ENCODE measurements around the gene GFI1B. TPM values are rescaled to one million over a fixed set of nuclear protein-coding genes. Genes with fewer than 3 reads are reported as not detected.
"Not testable (repeated sequence)": the region's sequence is repeated elsewhere in the genome, so short reads cannot be mapped to it uniquely, and the experiment has no call there.

GFI1B gene
- total RNA-seq, 1 experiment from 2014 or later, result not detected

DNA sequence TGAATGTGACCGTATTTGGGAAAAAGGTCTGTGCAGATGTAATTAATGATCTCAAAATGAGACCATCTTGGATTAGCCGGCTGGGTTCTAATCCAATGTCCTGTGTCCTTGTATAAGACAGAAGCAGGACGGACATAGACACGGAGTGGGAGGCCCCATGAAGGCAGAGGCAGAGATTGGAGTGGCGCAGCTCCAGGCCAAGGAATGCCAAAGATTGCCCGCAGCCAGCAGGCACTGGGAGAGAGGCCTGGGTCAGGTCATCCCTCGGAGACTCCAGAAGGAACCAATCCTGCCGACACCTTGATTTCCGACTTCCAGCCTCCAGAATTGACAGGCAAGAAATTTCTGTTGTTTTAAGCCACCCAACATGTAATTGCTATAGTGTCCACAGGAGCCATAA lies 13.0 kb upstream of the GFI1B start:
- no peak for DNase-seq (ENCODE audit: extremely low read depth, low read depth)

DNA sequence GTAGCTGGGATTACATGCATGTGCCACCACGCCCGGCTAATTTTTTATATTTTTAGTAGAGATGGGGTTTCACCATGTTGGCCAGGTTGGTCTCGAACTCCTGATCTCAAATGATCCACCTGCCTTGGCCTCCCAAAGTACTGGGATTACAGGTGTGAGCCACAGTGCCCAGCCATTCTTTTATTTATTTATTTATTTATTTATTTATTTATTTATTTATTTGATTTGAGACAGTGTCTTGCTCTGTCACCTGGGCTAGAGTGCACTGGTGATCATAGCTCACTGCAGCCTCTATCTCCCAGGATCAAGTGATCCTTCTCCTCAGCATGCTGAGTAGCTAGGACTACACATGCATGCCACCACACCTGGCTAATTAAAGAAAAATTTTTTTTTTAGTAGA lies 10.6 kb upstream of the GFI1B start:
- DNase-seq (ENCODE audit: extremely low read depth, low read depth), result not testable (repeated sequence)

DNA sequence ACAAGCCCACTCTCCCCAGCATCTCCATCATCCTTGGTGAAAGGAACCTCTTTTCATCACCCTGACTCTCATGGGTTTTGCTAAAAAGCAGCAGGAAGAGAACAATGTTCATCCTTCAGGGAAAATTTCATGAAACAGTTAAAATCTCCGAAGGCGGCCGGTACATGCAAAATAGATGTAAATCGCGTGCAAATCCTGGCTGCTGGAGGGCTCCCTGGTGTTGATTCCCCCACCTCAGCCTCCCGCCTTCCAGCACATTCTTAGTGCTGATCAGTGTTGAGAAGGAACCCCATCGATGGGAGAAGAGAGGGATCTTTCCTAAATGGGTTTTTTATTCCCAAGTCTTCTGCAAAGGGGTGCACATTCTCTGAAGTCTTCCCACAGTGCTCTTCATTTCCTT lies 8.7 kb upstream of the GFI1B start:
- DNase-seq (ENCODE audit: extremely low read depth, low read depth), result no peak

DNA sequence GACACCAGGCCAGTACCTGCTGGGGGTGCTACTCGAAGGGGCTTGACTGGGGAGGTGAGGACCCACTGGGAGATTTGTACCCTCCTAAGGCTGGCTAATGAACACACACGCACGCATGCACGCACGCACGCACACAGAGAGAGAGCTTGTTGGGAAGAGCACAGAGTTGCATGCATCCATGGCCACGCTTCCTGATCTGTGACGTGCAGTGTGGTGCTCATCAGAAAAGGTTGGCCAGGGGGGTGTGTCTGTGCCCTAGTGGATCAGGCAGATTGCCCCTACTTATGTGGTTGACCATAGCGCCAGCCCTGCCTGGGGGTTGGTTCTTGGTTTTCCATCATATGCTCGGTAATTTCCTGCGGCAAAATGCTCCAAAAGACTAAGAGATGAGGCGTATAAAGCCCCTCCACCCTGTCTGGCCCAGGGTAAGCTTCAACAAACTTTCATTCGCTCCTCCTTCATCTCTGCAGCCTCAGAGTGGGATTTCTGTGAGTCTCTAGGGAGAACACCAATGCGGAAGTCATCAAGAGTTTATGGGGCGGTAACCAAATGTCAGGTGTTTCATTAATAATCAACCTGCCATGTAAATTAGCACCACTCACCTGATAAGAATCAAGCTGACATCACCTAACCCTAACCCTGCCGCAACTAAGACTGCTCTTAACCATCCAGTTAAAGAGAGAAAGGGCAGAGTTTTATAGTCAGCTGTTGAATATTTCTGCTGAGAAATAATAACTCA lies 8.0 kb upstream of the GFI1B start:
- DNase-seq (ENCODE audit: extremely low read depth, low read depth), result no peak

DNA sequence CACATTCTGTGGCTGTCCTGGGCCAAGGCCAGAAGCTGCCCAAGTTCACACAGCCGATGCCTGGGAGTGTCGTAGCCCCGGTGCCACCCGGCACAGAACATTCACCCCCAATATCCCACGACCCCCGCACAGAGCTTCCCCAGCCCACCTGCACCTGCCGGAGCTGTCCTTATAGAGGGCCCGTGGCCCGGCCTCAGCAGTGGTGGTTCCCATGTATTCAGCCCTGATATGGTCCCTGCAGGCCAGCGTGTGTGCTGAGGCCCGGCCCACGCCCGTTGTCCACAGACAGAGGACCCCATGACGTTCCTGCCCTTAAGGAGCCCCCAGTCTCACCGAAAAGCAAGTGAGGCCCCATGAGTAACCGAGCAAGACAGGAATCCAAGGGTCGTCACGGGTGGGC lies 5.3 kb upstream of the GFI1B start:
- DNase-seq (ENCODE audit: extremely low read depth, low read depth), result no peak

DNA sequence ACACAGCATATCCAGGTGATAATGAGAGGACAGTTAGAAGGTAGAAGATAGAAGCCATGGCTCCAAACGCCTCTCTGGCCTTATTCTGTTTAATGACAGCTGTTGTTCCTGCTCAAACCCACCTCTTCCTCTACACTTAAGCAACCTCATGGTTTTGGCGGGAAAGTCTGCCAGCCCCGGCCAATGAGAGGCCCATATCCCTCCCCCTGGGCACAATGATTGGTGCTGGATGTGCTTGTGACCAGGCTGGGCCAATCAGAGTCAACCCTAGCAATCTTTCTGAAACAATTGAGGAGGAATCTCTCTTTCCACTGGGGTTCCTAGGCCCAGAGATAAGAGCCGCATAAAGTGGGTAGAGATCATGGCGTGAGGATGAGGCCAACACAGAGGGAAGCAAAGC lies 4.8 kb upstream of the GFI1B start:
- no peak for DNase-seq (ENCODE audit: extremely low read depth, low read depth)

DNA sequence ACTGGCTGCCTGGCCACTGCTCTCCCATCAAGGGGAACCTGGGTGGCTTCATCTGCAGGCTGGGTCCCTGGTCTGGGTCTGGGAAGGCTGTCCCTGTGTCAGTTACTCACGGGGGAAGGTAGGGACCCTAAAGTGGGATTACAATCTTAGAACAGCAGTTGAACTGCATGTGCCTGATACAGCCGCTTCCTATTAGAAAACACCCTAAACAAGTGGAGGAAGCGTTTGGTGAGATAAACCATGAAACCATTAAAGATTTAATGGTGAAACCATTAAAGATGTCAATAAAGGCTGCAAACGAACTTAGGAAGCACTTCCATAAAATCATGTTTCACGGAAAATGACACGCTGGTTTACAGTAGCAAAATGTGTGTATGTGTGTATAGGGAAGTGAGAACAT lies 2.5 kb upstream of the GFI1B start:
- DNase-seq (ENCODE audit: extremely low read depth, low read depth), result no peak

DNA sequence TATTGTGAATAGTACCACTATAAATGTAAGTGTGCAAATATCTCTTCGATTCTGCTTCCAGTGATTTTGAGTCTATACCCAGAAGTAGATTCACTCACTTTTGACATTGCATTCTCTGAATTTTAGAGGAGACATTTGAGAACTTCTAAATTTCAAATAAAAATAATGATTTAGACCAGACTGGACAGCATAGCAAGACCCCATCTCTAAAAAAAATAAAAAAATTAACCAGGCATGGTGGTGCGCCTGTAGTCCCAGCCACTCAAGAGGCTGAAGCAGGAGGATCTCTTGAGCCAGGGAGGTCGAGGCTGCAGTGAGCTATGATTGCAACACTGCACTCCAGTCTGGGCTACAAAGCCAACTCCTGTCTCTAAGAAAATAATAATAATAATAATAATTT lies 1.9 kb upstream of the GFI1B start:
- no peak for DNase-seq (ENCODE audit: extremely low read depth, low read depth)

DNA sequence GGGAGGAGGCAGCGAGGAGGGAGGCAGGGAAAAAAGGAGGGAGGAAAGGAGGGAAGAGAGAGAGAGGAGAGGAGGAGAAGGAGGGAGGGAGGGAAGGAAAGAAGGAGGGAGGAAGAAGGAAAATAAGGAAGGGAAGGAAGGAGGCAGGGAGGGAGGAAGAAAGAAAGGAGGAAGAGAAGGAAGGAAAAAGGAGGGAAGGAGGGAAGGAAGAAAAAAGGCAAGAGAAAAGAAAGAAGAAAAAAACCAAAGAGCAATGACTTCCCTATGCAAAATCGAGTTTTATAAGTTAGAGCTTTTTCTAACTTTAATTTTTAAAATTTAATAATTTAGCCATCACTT lies 413 bp upstream of the GFI1B start:
- DNase-seq (ENCODE audit: extremely low read depth, low read depth), result no peak

DNA sequence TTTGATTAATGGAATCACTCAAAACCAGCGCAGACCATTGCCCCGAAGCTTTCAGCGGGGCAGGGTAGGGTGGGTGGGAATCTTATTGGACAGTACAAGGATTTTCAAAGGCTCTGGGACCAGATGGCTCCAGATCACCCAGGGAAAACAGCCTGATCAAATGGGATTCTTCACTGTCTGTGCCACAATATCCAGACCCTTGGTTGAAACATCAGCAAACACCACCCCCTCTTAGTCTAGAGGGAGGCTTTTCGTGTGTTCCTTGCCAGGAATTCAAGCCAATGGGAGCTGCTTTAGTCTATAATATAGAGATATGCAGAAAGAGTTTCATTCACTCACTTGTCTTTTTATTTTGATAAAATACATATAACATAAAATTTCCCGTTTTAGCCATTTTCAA lies 1.7 kb downstream of the GFI1B start:
- DNase-seq (ENCODE audit: extremely low read depth, low read depth), result no peak

DNA sequence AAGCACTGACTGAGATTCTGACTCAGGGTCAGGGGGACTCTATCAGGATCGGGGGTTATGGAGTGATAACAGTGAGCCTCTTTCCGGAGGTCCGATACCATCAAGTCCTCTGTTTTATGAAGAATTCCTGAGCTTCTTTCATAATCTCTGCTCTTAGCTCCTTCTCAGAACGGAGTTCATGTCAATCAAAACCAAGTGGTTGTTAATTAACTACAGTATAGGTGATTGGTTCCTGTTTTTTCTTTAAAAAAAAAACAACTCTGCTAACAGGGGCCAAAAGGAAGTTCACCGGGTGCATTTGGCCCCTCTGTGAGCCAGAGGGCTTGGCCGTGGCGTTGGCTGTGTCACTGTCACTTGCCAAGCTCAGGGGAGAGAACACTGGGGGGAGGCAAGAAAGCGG lies 4.0 kb downstream of the GFI1B start:
- no peak for DNase-seq (ENCODE audit: extremely low read depth, low read depth)

DNA sequence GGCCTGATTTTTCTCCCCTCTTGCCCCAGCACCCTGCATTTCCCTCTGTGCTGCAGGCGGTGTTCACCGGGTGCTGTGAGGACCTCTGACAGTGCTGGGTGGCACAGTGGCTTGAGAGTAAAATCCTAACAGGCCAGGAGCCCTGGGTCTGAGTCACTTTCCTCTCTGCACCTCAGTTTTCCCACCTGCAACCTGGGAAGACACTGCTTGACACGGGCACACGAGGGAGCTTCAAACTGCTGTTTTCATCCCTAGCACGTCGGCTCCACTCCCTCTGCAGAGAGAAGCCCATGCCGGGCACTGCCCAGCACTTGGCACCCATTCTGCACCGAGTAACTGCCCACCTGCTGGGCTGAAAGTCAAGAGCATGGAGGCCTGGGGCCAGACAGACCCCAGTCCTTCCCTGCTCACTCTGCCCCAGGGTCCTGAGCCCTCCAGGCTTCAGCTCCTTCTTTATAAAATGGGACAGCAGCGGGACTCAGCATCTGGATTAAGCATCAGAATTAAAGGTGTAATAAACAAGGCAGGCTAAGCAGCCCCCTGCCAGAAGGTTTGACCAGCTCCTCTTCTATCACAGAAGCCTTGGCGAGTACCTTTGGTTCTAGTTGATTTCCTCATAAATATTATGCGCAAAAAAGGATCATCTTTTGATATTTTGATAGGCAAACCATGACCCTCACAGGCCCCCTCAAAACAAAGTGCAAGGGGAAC lies 5.2 kb downstream of the GFI1B start:
- DNase-seq (ENCODE audit: extremely low read depth, low read depth), result no peak

DNA sequence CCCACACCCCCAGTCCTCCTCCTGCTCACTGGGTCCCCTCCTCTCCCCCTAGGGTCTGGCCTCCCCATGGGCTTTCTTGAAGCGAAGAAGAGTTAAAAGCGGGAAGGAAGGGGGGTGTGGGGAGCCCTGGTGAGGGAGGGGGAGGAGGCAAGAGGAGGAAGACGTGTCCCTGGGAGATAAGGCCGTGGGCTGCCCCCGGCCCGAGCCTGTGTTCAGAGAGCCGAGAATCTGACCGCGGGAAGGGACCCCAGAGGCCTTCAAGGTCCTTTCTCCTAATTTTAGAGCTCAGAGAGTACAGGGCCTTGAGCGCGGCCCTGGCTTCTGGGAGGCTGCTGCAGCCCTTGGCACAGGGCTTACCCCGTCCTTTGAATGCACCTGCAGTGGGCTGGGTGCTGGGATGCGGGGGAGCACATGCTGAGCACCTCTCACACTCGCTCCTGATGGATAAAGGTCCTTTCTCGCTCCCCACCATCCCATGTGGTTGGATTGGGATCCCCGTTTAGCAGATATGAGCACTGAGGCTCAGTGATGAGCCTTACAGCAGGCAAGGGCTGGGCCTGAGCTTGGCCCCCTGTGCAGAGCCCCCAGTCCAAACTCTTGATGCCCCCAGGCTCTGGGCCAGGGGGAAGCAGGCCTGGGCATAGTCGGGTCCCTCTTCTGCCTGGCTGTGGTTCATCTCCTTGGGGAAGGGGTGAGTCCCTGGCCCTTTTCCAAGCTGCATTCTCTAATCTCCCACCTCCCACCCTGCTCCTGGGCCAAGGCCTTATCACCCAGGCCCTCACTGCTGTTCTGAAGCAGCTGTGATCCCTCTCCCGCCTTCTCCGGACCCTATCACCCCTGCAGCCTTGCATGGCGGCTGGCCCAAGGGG lies 5.9 kb downstream of the GFI1B start:
- no peak for DNase-seq (ENCODE audit: extremely low read depth, low read depth)

DNA sequence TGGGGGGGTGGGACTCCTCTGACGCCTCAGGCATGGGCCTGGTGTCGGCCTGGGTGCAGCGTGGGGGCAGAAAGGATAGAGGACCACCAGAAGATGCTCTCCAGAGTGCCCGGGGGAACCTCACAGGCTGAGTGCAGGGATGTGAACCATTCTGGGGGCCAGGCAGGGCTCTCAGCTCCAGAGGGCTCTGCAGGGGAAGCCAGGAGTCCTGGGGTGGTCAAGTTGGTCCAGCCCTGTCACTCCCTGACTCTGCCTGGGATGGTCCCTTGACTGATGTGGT lies 6.5 kb downstream of the GFI1B start:
- DNase-seq (ENCODE audit: extremely low read depth, low read depth), result no peak

DNA sequence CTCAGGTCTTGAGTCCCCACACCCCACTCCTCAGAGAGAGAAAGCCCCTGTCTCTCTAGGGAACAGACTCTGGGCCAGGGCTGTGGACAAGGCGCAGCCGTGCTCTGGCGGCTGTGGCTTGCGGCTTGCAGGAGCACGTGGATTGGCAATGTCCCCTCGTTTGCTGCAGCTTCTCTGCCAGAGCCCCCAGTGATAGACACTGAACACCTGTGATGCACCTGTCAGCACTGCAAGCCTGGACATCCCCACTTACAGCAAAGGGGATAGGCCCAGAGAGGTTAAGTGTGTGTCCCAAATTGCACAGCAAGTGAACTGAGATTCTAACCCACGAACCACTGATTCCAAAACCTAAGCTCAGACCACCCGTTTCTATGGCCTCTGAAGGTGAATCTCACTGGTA lies 7.0 kb downstream of the GFI1B start:
- no peak for DNase-seq (ENCODE audit: extremely low read depth, low read depth)

DNA sequence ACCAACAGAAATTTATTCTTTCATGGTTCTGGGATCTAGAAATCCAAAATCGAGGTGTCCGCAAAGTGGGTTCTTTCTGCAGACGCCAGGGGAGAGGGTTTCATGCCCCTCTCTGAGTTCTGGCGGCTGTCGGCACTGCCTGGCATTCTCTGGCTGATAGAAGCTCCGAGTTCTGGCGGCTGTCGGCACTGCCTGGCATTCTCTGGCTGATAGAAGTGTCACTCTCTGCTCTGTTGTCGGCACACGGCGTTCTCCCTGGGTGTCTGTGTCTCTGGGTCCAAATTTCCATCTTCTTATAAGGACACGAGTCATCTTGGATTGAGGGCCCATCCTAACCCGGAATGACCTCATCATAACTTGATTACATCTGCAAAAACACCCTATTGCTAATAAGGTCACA lies 7.6 kb downstream of the GFI1B start:
- no peak for DNase-seq (ENCODE audit: extremely low read depth, low read depth)

DNA sequence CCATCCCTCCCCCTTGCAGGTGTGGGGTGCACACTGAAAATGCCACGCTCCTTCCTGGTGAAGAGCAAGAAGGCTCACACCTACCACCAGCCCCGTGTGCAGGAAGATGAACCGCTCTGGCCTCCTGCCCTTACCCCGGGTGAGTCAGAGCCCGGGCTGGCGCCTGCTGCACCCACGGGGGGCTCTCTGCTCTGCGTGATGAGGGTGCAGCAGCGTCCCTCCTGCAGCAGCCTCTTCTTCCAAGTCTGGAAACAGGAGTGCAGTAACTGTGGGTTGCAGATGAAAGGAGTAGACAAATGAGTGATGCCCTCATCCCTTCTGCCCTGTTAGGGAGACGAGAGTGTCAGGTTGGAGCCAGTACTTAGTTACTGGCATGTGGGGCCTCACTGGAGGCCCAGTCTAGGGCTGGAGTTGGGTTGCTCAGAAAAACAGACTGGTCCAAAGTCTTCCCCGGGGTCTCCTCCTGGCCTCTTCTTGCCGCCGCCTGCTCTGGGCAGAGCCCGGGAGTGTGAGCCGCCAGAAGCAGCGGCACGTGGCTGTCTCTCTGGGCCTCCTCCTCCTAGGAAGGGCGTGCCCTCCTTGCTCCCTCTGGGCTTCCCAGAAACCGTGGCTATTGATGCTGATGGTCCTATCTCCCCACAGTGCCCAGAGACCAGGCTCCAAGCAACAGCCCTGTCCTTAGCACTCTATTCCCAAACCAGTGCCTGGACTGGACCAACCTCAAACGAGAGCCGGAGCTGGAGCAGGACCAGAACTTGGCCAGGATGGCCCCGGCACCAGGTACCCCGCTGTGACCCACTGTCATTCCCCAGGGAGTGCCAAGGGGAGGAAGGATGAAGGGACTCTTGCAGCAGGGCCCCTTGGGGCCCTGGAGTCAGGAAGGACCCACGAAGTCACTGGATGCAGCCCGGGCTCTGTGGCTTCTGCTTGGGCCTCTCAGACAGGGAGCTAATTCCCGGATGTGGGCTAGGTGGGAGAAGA lies 8.4 kb downstream of the GFI1B start:
- no peak for DNase-seq (ENCODE audit: extremely low read depth, low read depth)

DNA sequence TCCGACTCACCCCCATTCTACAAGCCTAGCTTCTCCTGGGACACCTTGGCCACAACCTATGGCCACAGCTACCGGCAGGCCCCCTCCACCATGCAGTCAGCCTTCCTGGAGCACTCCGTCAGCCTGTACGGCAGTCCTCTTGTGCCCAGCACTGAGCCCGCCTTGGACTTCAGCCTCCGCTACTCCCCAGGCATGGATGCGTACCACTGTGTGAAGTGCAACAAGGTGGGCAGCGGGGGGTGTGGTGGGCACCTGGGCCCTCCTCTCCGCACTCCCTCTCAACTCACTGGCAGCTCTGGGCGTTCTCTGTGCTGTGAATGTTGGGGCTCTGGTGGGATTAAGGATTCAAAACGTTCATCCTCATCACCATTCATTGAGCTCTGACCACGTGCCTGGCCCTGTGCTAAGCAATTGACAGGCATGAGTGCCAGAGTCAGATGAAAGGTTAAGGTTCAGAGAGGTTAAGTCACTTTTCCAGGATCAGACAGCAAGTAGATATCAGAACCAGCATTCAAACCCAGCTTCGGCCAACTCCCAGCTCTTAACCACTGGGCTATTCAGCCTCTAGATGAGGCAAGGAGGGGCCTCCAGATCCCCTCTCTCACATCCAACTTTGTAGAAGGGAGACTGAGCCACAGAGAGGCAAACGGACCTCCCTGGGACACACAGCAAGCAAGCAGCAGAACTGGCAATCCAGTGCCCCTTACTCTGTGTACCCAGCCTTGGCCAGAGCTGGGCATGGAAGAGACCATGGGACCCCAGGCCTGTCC lies 9.9 kb downstream of the GFI1B start:
- DNase-seq (ENCODE audit: extremely low read depth, low read depth), result no peak

DNA sequence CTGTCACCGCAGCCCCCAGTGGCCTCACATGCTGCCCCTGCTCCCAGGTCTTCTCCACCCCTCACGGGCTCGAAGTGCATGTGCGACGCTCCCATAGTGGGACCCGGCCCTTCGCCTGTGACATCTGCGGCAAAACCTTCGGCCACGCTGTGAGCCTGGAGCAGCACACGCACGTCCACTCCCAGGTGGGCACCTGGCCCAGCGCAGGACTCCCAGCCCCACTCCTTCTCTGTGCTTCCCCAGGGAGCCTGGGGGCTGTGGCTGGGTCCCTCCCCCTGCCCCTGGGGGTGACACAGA lies 10.5 kb downstream of the GFI1B start:
- DNase-seq (ENCODE audit: extremely low read depth, low read depth), result no peak

DNA sequence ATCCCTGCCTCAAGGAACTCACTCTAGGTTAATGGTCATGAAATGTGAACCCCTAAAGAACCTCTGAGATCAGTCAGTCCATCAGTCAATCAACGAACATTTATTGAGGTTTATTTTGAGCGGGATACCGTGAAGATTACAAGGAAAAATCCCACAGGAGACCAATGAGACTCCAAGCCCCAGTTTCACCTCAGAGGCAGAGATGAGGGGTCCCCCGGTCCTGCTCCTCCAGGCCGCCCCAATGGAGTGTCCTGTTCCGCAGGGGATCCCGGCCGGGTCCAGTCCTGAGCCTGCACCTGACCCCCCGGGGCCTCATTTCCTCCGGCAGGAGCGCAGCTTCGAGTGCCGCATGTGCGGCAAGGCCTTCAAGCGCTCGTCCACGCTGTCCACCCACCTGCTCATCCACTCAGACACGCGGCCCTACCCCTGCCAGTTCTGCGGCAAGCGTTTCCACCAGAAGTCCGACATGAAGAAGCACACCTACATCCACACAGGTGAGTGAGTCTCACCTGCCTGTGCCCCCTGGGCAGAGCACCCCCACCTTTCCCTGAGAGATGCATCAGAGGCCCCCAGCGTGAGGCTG lies 11.0 kb downstream of the GFI1B start:
- no peak for DNase-seq (ENCODE audit: extremely low read depth, low read depth)

Data from NCI-H460 (cell line).